GM12801 (cell line): ENCODE results near the gene CCL8.

ENCODE experiments used
- TF ChIP-seq, protein P1 (sequence below): IDR thresholded peaks from one replicate; pipeline ENCODE4 v1.5.1; 2011; ENCODE audit warnings: control low read depth; ENCODE audit not compliant: insufficient read length; ENCODE audit errors: extremely low read depth

The CCL8 gene

DNA sequence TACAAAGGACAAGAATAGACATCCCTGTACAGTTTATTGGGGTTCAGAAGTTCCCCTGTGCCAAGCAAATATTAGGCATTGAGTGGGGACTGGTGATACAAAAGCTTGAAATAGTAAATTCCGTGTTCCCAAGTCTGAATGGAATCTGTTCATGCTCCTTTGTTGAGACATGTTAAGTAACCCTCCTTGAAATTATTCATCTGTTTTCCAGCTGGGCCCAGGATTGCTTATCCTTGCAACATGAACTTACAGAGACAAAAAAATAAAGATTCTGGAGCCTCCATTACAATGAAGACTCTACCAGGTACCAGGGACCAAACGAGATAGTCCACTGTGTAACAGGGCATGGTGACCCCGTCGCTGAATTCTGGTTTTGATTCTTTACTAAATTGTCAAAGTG, 6.1 kb upstream of the CCL8 start:
- TF ChIP-seq, protein P1, sequence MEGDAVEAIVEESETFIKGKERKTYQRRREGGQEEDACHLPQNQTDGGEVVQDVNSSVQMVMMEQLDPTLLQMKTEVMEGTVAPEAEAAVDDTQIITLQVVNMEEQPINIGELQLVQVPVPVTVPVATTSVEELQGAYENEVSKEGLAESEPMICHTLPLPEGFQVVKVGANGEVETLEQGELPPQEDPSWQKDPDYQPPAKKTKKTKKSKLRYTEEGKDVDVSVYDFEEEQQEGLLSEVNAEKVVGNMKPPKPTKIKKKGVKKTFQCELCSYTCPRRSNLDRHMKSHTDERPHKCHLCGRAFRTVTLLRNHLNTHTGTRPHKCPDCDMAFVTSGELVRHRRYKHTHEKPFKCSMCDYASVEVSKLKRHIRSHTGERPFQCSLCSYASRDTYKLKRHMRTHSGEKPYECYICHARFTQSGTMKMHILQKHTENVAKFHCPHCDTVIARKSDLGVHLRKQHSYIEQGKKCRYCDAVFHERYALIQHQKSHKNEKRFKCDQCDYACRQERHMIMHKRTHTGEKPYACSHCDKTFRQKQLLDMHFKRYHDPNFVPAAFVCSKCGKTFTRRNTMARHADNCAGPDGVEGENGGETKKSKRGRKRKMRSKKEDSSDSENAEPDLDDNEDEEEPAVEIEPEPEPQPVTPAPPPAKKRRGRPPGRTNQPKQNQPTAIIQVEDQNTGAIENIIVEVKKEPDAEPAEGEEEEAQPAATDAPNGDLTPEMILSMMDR, result no peak

DNA sequence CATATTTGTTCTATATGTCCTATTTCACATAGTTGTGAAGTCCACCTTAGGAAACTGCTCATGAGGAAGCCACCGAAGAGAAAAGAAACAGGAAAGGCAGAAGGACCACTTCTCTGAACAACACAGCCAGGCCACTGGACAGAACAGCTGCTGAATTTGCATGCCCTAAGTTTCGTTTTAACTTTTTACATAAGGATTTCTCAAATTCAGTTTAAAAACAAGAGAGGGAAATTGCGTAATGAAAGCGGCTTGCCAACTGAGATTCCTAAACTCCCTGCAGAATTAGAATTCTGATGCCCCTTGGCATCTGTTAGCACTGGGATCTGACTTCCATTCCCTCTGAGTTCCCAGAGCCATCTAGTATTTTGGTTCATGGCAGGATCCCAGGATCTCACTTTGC, 5.0 kb upstream of the CCL8 start:
- TF ChIP-seq, protein P1, result no peak

DNA sequence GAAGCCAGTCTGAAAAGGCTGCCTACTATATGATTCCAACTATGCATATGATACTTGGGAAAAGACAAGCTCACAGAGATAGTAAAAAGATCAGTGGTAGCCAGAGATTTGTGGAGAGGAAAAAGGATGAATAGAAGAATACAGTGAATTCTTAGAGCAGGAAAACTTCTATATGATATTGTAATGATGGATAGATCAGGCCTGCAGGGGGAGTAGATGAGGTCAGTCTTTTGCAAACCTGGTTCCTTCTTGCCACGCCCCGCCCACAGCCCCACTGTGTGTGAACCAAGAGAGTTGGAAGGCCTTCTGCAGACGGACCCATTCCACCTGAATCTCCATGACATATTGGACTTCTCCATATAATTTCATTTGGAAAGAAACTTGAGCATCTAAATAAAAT, 761 bp upstream of the CCL8 start:
- TF ChIP-seq, protein P1, result no peak

DNA sequence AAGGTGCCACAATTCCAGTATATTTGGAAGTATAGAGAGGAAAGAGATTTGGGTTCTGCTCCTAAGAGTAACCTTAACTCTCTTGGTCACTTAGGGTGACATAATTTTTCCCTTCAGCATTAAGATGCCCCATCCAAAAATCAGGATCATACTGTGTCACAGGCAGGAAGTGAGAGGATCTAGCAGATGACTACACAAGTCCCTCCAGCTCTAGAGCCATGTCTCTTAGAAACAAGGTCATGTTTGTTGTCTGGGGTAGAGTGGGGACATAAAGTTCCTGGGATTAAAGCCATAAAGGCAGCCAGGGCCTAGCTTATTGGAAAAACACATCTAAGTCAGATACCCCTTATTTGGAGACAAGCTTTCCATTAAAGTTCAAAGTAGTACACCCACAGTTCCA, 2.7 kb downstream of the CCL8 start:
- TF ChIP-seq, protein P1, result no peak

DNA sequence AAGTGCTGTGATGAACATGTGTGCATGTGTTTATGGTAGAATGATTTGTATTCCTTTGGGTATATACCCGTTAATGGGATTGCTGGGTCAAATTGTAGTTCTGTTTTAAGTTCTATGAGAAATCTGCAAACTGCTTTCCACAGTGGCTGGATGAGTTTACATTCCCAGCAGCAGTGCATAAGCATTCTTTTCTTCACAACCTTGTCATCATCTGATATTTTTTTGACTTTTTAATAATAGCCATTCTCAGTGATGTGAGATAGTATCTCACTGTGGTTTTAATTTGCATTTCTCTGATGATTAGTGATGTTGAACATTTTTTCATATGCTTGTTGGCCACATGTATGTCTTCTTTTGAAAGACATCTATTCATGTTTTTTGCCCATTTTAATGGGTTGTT, 18.5 kb downstream of the CCL8 start:
- TF ChIP-seq, protein P1, result no peak

DNA sequence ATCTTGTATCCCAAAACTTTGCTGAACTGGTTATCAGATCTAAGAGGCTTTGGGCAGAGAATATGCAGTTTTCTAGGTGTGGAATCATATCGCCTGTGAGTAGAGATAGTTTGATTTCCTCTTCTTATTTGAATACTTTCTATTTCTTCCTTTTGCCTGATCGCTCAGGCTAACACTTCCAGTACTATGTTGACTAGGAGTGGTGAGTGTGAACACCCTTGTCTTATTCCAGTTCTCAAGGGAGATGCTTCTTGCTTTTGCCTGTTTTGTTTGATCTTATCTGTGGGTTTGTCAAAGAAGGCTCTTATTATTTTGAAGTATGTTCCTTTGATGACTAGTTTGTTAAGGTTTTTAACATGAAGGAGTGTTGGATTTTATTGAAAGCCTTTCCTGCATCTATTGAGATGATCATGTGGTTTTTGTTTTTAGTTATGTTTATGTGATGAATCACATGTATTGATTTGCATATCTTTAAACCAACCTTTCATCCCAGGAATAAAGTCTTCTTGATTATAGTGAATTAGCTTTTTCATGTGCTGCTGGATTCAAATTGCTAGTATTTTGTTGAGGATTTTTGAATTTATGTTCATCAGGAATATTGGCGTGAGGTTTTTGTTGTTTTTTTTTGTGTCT, 20.0 kb downstream of the CCL8 start:
- TF ChIP-seq, protein P1, result no peak

DNA sequence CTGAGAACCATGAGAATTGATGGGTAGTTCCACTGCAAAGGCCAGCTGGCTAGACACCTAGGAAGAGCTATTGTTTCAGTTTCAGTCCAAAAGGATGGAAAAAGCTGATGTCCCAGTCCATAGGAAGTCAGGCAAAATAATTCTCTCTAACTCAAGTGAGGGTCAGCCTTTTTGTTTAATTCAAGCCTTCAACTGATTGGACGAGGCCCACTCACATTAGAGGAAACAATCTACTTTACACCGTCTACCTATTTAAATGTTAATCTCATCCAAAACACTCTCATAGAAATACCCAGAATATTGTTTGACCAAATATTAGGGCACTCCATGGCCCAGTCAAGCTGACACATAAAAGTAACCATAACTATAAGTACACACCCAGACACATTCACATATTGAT, 22.7 kb downstream of the CCL8 start:
- TF ChIP-seq, protein P1, result no peak
